ENCODE data around the gene SPACDR.
"Not testable (repeated sequence)": the region's sequence is repeated elsewhere in the genome, so short reads cannot be mapped to it uniquely, and the experiment has no call there.

SPACDR gene

DNA sequence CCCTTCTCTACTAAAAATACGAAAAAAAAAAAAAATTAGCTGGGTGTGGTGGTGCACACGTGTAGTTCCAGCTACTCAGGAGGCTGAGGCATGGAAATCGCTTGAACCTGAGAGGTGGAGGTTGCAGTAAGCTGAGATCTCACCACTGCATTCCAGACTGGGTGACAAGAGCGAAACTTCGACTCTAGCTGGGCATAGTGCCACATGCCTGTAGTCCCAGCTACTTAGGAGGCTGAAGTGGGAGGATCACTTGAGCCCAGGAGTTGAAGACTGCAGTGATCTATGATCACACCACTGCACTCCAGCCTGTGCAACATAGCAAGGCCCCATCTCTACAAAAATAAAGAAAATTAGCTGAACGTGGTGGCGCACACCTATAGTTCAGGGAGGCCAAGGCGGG lies 1.2 kb upstream of the SPACDR start:
- no peak for DNase-seq

DNA sequence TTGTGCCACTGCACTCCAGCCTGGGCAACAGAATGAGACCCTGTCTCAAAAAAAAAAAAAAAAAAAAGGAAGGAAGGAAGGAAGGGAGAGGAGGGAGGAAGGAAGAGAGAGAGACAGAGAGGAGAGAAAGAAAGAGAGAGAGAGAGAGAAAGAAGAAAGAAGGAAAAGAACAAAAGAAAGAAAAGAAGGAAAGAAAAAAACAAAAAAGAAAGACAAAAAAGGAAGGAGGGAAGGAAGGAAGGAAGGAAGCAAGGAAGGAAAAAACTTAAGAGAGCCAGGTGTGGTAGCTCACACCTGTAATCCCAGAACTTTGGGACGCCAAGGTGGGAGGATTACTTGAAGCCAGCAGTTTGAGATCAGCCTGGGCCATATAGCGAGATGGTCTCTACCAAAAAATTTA lies 731 bp upstream of the SPACDR start:
- DNase-seq = no peak

DNA sequence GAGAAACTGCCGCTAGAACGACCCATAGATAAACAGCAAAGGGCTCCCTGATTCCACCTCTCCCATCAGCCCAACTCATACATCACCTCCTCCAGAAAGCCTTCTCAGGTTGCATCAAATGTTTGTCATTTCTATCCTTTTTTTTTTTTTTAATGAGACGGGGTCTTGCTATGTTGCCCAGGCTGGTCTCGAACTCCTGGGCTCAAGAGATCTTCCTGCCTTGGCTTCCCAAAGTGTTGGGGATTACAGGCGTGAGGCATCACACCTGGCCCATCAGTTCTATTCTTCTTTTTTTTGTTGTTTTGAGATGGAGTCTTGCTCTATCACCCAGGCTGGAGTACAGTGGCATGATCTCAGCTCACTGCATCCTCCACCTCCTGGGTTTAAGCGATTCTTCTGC lies 7.0 kb downstream of the SPACDR start:
- DNase-seq = no peak

DNA sequence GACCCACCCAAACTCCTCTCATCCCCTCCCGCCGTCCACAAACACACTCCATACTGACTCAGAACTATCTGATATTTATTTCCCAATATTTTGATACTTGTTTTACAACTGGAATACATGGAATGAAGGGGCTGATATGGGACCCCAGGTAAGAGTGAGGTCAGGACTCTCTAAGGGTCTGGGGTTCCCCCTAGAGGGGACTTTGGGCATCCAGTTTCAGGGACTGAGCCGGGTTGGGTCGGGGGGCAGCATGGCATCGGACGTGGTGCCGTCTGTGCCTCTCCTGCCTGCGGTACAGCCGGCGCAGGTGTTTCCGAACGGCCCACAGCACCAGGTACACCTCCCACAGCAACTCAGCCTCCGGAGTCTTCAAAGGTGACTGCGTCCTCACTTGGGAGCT lies 7.5 kb downstream of the SPACDR start:
- DNase-seq = no peak

DNA sequence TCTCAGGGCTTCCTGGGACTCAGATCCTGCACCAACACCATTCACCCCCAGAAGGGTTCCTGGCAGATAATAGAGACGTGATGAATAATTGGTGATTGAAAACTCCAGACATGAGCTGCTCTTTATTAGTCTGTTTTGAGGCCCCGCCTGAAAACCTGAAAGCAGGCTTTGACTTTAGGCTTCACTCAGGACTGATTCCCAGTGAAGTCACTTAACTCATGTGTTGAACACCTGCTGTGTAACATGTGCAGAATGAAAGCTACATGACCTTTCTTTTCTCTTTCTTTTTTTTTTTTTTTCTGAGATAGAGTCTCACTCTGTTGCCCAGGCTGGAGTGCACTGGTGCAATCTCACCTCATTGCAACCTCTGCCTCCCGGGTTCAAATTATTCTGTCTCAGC lies 8.9 kb downstream of the SPACDR start:
- no peak for DNase-seq

DNA sequence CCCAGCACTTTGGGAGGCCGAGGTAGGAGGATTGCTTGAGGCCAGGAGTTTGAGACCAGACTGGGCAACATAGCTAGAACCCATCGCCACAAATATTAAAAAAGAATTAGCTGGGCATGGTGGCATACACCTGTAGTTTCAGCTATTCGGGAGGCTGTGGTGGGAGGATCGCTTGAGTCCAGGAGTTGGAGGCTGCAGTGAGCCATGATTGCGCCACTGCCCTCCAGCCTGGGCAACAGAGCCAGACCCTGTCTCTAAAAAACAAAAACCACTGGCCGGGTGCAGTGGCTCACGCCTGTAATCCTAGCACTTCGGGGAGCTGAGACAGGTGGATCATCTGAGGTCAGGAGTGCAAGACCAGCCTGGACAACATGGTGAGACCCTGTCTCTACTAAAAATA lies 10.2 kb downstream of the SPACDR start:
- DNase-seq = not testable (repeated sequence)

DNA sequence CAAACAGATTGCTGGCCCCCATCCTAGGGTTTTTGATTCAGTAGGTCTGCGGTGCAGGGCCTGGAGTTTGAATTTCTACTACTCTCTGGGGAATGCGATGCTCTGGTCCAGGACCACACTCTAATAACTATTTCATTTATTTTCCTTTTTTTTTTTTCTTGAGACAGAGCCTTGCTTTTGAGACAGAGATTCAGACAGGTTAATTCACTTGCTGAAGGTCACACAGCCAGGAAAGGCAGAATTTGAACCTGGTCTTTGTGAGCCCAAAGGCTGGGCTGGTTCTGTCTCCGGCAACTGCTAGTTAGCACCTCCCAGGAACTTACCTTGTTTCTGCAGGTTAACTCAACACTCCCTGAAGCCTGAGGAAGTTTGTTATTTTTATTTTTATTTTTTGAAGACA lies 11.5 kb downstream of the SPACDR start:
- DNase-seq = no peak

DNA sequence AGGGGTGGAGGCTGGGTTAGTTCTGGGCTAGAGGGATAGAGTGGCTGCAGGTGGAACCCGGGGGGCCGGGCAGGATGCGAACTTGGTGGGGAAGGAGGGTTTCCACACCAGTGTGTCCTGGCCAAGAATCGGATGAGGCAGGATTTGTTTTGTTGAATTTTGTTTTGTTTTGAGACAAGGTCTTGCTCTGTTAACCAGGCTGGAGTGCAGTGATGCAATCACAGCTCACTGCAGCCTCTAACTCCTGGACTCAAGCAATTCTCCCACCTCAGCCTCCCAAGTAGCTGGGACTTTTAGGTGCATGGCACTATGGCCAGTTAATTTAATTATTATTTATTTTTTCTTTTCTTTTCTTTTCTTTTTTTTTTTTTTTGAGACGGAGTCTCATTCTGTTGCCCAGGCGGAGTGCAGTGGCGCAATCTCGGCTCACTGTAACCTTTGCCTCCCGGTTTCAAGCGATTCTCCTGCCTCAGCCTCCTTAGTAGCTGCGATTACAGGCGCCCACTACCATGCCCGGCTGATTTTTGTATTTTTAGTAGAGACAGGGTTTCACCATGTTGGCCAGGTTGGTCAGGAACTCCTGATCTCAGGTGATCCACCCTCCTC lies 14.8 kb downstream of the SPACDR start:
- DNase-seq = no peak

DNA sequence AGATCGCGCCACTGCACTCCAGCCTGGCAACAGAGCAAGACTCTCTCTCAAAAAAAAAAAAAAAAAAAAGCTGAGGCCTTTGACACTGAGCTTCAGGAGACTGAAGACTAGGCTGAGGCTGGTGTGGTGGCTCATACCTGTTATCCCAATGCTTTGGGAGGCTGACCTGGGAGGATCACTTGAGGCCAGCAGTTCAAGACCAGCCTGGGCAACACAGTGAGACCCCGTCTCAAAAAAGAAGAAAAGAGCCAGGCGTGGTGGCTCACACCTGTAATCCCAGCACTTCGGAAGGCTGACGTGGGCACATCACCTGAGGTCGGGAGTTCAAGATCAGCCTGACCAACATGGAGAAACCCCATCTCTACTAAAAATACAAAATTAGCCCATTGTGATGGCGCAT lies 16.7 kb downstream of the SPACDR start:
- not testable (repeated sequence) for DNase-seq

DNA sequence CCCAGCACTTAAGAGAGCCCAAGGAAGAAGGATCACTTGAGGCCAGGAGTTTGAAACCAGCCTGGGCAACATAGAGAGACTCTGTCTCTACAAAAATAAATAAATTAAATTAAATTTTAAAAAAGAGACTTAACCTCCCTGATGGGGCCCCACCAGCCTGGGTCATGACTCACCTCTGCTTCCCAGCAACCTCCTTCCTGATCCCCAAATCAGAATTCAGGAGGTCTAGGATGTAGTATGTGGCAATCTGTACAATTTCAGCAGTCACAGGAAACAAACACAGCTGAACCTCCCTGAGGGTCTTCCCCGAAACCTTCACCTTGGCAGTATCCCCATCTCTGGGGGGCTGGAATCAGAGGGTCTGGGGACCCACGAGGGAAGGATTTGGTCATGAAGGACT lies 18.0 kb downstream of the SPACDR start:
- no peak for DNase-seq

DNA sequence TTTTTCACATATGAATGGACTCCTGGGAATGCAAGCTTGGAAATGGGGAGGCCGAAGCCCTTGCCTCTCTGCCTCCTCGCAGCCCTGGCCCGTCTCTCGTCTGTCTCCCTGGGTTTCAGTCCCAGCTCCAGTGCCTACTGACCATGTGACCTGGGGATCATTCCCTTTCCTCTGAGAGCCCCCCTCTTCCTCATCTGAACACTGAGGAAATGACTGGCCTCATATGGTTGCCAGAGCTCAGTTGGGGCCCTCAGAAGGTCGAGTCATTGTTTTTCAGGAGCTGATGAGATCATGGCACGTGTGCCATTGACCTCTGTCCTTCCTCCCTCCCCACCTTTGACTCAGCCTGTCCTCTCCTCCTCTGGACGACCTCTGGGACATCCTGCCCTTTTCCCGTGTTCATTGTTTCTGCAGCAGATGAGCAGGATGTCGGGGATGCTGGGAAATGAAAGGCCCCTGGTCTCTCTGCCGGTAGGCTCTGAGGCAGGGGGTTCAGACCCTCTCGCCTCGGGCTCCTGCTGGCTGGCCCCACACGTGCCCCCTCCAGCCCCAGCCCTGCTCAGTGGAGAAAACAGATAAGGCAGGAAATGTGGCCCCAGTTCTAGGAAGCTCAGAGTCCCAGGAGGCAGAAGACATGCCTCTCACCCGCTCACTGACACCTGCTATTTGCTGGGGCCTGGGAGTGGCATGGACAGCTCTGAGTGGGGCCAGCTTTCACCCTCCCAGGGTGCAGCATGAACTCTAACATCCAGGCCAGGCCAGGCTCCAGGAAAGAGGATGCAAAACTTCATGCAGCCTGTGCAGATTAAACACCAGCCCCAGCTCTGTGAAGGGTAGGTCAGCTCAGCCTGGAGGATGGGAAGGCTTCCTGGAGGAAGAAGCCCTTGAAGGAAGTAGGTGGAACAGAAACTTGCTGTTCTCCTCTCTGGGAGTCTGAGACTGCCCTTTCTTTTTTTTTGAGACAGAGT lies 19.5 kb downstream of the SPACDR start:
- no peak for DNase-seq

DNA sequence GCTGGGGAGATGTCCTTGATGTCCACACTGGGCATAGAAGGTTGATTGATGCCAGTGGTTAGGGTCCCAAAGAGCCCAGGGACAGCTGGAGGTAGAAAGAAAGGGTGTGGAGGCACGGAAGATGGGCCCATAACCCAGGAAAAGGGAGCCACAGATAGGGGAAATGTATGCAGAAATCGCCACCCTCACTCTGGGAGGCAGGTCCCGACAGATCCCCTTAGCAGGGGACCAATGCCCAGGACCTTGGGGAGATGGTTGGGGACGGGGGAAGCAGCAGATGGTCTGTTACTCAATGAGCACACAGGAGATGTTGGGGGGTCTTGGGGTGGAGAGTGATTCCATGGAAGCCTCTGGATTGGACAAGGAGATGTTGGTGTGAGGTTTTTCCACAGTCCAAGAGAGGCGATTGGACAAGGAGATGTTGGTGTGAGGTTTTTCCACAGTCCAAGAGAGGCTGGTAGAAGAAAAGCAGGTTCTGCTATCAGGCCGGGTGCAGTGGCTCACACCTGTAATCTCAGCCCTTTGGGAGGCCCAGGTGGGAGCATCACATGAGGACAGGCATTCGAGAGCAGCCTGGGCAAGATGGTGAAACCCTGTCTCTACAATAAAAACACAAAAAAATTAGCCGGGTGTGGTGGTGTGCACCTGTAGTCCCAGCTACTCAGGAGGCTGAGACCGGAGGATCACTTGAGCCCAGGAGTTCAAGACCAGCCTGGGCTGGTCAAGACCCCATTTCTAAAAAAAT lies 20.8 kb downstream of the SPACDR start:
- no peak for DNase-seq

DNA sequence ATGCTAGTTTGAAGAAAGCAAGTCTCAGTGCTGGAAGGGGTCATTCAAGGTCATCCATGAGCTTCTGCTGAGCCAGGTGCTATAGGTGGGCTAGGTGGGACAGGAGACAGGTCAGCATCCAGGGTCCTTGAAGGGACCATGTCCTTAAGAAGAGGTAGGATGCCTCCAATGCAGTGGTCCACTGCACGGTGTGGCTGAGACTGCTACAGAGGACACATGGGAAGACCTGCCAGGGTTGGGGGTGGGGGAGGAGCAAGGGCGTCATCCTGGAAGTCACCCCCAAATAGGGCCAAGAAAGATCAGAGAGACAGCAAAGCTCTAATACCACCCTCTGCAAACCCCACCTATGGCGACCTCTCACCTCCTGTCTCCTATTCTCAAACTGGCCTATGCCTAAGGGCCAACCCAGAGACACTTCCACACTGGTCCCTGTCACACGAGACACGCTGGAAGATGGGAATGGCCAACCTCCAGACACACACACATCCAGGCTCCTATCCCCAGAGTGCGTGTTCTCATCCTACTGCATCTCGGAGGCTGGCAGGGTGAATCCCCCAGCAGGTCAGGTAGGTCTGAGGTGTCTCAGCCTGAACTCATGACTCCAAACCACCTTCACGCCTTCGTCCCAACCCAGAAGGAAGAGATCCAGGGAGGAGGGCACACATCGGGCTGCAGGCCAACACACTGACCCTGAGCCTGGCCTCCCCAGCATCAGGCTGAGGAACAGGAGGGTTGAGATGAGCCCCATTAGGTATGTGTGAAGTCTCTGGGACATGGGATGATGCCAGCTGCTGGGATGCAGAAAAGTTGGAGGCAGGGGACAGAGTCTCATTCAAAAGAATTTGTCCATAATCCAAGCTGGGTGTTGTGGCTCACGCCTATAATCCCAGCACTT lies 22.2 kb downstream of the SPACDR start:
- no peak for DNase-seq

DNA sequence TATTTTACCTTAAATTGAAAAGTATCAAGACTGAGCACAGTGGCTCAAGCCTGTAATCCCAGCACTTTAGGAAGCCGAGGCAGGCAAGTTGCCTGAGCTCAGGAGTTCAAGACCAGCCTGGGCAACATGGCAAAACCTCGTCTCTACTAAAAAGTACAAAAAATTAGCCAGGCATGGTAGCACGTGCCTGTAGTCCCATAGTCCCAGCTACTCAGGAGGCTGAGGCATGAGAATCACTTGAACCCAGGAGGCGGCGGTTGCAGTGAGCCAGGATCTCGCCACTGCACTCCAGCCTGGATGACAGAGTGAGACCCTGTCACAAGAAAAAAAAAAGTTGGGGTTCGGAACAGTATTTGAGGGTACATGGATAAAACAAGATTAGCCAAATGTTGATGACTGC lies 24.8 kb downstream of the SPACDR start:
- not testable (repeated sequence) for DNase-seq

DNA sequence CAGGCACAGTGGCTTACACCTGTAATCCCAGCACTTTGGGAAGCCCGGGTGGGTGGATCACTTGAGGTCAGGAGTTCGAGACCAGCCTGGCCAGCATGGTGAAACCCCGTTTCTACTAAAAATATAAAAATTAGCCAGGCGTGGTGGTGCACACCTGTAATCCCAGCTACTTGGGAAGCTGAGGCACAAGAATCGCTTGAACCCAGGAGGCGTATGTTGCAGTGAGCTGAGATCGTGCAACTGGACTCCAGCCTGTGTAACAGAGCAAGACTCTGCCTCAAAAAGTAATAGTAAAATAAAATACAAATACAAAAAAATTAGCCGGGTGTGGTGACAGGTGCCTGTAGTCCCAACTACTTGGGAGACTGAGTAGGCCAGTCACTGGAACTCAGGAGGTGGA lies 25.3 kb downstream of the SPACDR start:
- not testable (repeated sequence) for DNase-seq

DNA sequence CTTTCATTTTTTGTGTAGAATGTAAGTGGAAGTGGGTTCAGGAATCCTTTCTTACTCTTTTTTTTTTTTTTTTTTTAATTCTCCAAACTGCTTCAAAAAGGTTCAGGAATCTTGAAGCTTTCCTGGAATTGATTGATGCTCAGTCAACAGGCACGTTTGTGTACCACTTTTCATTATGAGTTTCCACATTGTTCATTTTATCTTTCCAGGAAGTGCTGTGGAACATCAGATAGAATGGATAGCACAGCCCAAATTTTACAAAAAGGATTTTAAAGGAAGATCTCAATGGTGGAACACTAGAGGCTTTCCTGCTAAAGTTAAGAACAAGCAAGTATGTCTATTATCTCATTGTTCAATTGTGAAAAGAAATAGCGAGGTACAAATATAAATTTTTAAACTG lies 25.9 kb downstream of the SPACDR start:
- DNase-seq = no peak

DNA sequence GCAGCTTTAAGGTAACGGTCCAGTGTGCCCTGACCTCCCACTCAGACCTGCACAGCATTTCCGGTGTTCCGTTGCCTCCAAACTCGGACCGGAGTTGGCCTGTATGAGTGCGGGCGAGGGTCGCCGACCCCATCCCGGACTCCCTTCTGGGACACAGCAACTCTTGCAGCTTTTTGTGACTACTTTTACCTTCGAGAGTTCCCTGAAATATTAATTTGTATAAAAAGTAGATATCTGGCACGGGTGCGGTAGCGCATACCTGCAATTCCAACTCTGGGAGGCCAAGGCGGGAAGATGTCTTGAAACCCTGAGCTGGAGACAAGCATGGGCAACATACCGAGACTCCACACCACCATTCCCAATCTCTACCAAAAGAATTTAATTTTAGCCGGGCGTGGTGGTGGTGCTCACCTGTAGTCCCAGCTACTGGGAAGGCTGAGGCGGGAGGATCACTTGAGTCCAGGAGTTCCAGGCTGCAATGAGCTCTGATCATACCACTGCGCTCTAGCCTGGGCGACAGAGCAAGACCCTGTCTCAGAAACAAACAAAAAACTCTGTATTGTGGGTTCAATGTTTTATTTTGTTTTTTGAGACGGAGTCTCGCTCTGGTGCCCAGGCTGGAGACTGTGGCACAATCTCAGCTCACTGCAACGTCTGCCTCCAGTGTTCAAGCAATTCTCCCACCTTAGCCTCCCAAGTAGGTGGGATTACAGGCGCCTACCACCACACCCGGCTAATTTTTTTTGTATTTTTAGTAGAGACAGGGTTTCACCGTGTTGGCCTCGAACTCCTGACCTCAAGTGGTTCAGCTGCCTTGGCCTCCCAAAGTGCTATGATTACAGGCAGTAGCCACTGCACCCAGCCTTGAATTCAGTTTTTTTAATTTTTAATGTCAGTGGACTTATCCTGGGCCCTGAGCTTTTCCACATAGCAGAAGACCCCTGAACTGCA lies 26.6 kb downstream of the SPACDR start:
- DNase-seq = no peak

DNA sequence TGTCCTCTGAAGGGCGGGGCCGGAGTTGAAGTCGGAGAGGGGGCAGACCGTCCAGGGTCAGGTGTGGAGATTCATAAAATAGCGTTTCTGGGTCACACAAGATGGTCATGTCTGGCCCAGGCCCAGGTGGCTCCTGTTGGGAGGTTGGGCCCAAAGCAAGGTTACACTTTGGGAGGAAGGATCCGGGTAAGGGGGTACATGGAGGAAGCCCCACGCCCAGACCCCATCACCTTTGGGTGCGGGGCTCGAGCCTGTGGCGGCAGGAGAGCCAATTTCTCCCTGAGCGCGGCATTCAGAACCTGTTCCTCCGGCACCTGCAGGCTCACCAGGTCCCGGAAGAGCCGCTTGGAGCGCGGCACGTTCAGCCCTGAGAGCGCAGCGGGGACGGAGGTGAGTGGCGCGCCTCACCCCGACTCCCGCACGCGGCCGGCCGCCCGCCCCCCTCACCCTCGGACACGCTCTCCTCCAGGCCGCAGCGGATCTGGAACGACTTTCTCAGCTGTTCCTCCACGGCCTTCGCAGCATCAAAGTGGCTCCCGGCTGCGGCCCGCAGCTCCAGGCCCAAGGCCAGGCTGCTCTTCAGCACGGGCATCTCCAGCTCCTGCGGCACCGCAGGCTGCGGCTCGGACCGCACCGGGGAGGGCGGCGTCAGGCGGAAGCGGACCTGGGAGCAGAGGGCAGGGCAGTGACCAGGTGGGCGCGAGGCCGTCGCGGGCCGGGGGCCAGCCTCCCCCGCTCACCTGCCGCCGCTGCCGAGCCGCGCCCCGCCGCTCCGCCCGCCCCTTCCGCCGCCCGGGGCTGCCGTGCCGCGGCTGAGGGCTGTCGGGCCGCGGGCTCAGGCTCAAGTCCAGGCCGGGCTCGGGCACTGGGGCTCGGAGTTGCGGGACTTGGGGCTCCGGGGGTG lies 28.4 kb downstream of the SPACDR start:
- DNase-seq = no peak

DNA sequence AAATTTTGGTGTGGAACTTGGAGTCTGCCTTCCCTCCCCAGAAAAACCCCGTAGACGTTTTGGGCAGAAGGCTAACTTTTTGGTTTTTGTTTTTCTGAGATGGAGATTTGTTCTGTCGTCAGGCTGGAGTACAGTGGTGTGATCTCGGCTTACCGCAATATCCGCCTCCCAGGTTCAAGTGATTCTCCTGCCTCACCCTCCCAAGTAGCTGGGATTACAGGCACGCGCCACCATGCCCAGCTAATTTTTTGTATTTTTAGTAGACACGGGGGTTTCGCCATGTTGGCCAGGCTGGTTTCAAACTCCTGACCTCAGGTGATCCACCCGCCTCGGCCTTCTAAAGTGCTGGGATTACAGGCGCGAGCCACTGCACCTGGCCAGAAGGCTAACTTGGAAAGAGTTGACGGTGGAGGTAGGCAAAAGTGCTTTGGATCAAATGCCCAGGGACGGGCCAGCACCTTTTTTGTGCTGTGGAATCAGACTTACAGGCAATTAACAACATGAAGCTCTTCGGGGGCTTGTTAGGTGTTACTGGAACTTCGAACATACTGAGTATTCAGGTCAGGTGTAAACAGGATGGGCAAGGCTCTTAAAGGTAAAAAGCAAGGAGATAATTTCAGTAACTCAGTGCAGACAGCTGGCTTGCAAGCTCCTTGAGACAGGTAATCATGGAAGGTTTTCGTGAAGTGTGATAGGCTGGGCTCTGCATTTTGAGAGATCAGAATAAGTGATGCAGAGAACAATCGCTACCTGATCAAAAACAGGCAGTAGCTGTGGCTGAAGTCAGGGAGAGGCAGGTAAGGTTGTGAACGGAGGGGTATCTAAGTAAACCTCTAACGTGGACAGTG lies 29.5 kb downstream of the SPACDR start:
- no peak for DNase-seq
